Tibial nerve (tissue), 4 donors: ENCODE measurements around the gene SHISA6. TPM values are rescaled to one million over a fixed set of nuclear protein-coding genes. Genes with fewer than 3 reads are reported as not detected.

Source experiments
- DNase-seq, 2 donors: peaks; one replicate each; pipeline ENCODE4 v3.0.0-alpha.2; 2019; ENCODE audit warnings: low spot score in 2 of 2
- H3K27ac ChIP-seq, 4 donors: fragments of 200-600 bp; sonication (generic) in 3 of 4; one replicate each; pipeline ENCODE4 v1.5.1; 2017 to 2019; ENCODE audit warnings: mild to moderate bottlenecking in 1 of 4
- H3K27me3 ChIP-seq, 2 donors: fragments of 200-600 bp; sonication (generic) in 1 of 2; one replicate each; pipeline versions ENCODE4 v1.5.1 to v1.6.0; 2017 to 2019
- H3K36me3 ChIP-seq, 3 donors: fragments of 200-600 bp; sonication (generic); one replicate each; pipeline ENCODE4 v1.5.1; 2018 to 2019
- H3K4me1 ChIP-seq, 4 donors: fragments of 200-600 bp; sonication (generic) in 3 of 4; one replicate each; pipeline ENCODE4 v1.5.1; 2017 to 2019
- H3K4me3 ChIP-seq, 4 donors: fragments of 200-600 bp; sonication (generic) in 3 of 4; one replicate each; pipeline ENCODE4 v1.5.1; 2017 to 2019; ENCODE audit warnings: mild to moderate bottlenecking in 1 of 4, moderate library complexity in 1 of 4
- H3K9me3 ChIP-seq, 4 donors: fragments of 200-600 bp; sonication (generic) in 3 of 4; one replicate each; pipeline ENCODE4 v1.5.1; 2017 to 2019
- EP300 ChIP-seq, 2 donors: sonication (generic); formaldehyde crosslinking; IDR thresholded peaks; one replicate each; pipeline ENCODE4 v1.6.1; 2017; ENCODE audit warnings: antibody characterized with exemption in 2 of 2, mild to moderate bottlenecking in 1 of 2
- POLR2A ChIP-seq, 2 donors: fragments of 450-650 bp; IDR thresholded peaks; one replicate each; pipeline ENCODE4 v1.6.1; 2017; ENCODE audit warnings: antibody characterized with exemption in 2 of 2, mild to moderate bottlenecking in 2 of 2, moderate library complexity in 2 of 2
- WGBS, 2 donors: methylation state at CpG; one replicate each; pipeline ENCODE4 v1.1.5; 2018; 5-methylcytosine and 5-hydroxymethylcytosine counted together
- total RNA-seq, 4 donors: library from RNA; depleted of rRNA; stranded (reverse); fragments of >200 nt; gene quantifications; one replicate each; pipeline ENCODE4 v1.1.0, GENCODE V29; 2016
- TF ChIP-seq, protein P1 (sequence below), 5 experiments: fragments of 200-600 bp in 3 of 5; fragments of 450-650 bp in 2 of 5; sonication (generic) in 3 of 5; IDR thresholded peaks; one replicate each; pipeline ENCODE4 v1.5.1; 2016 to 2019; ENCODE audit warnings: antibody characterized with exemption in 5 of 5, mild to moderate bottlenecking in 3 of 5, moderate library complexity in 2 of 5

Gene SHISA6
- total RNA-seq, 4 donors from 2014 or later: 10.8 to 28.0 (median 21.9) TPM

DNA sequence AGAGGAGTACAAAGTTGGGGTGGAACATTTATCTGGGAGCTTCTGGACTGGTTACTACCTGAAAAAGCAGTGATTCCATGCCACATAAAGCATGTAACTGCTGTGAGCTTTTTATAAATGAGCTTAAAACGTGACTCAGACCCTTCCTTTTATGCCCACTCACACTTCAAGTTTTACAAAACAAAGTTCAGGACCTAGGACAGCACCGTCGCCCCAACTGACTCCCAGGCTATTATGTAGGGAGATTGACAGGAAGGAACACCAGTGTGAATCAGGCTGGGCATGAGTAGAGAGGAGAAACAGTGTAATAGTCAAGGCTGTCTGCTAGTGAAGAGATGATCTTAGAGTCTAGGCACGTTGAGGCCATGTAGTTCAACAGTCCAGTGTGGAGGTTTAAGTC is 265.6 kb downstream of the SHISA6 start:
- 3 to 8% methylated on average over 4 of the region's 4 CpGs for WGBS, 2 donors
- TF ChIP-seq, protein P1, sequence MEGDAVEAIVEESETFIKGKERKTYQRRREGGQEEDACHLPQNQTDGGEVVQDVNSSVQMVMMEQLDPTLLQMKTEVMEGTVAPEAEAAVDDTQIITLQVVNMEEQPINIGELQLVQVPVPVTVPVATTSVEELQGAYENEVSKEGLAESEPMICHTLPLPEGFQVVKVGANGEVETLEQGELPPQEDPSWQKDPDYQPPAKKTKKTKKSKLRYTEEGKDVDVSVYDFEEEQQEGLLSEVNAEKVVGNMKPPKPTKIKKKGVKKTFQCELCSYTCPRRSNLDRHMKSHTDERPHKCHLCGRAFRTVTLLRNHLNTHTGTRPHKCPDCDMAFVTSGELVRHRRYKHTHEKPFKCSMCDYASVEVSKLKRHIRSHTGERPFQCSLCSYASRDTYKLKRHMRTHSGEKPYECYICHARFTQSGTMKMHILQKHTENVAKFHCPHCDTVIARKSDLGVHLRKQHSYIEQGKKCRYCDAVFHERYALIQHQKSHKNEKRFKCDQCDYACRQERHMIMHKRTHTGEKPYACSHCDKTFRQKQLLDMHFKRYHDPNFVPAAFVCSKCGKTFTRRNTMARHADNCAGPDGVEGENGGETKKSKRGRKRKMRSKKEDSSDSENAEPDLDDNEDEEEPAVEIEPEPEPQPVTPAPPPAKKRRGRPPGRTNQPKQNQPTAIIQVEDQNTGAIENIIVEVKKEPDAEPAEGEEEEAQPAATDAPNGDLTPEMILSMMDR (IDR thresholded peaks at IDR 0.05): no peak
- TF ChIP-seq EP300 (IDR thresholded peaks at IDR 0.05): no peak
- no peak for TF ChIP-seq POLR2A (IDR thresholded peaks at IDR 0.05)
- H3K9me3 ChIP-seq: no peaks in the 10 kb centered on the region
- H3K27me3 ChIP-seq: no peaks in the 10 kb centered on the region
- no peak overlapping the region for H3K27ac ChIP-seq
- H3K36me3 ChIP-seq: no peaks in the 10 kb centered on the region
- no peak for DNase-seq
- no peak overlapping the region for H3K4me3 ChIP-seq
- no peaks in the 10 kb centered on the region for H3K4me1 ChIP-seq

DNA sequence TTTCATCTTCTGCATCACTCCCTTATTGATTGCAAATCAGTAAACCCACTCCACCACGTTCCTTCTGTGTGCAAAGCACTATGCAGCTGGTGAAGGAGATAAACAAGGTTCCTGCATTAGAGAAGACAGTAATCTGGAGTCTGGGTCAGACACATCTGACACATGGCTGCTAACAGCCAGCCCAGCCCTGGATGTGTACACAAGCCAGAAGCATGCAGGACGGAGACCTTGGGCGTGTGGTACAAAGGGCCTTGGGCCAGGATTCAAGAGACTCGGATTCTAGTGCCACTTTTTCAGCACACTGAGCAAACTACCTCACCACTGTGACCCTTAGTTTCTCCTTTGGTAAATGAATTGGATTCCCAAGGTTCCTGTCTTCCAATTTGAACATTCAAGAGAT is 270.7 kb downstream of the SHISA6 start:
- H3K27me3 ChIP-seq: no peaks in the 10 kb centered on the region
- H3K9me3 ChIP-seq: no peaks in the 10 kb centered on the region
- no peak overlapping the region for H3K4me3 ChIP-seq
- 62 to 65% methylated on average over 4 of the region's 4 CpGs for WGBS, 2 donors
- DNase-seq: no peak
- H3K27ac ChIP-seq: no peak overlapping the region
- H3K4me1 ChIP-seq: no peaks in the 10 kb centered on the region
- TF ChIP-seq POLR2A (IDR thresholded peaks at IDR 0.05): no peak
- no peak for TF ChIP-seq EP300 (IDR thresholded peaks at IDR 0.05)
- TF ChIP-seq, protein P1 (IDR thresholded peaks at IDR 0.05): no peak
- H3K36me3 ChIP-seq: no peaks in the 10 kb centered on the region

DNA sequence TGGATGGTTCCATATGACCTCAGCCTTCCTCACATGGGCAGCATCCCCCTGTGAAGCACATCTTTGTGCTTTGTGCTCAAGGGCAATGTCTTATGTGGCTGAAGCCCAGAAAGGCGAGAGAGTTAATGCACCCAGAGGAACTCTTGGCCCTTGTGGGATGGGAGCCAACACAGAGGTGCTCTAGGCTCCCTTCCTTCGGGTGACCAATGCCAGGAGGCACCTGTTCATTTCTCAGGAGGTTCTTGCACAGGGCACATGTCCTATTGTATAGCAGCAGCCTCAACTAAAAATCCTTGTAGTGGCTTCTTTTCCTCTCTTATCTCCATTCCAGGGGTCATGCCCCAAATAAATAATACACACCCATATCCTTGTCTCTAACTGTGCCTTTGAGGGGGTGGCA is 273.6 kb downstream of the SHISA6 start:
- TF ChIP-seq POLR2A (IDR thresholded peaks at IDR 0.05): no peak
- no peak for DNase-seq
- Histone ChIP-seq H3K27me3 (no peaks in the 10 kb centered on the region), H3K27ac (no peak overlapping the region), H3K4me1 (no peaks in the 10 kb centered on the region), H3K36me3 (no peaks in the 10 kb centered on the region), H3K9me3 (no peaks in the 10 kb centered on the region), H3K4me3 (no peak overlapping the region)
- WGBS, 2 donors: 73 to 88% methylated on average over 2 of the region's 2 CpGs

DNA sequence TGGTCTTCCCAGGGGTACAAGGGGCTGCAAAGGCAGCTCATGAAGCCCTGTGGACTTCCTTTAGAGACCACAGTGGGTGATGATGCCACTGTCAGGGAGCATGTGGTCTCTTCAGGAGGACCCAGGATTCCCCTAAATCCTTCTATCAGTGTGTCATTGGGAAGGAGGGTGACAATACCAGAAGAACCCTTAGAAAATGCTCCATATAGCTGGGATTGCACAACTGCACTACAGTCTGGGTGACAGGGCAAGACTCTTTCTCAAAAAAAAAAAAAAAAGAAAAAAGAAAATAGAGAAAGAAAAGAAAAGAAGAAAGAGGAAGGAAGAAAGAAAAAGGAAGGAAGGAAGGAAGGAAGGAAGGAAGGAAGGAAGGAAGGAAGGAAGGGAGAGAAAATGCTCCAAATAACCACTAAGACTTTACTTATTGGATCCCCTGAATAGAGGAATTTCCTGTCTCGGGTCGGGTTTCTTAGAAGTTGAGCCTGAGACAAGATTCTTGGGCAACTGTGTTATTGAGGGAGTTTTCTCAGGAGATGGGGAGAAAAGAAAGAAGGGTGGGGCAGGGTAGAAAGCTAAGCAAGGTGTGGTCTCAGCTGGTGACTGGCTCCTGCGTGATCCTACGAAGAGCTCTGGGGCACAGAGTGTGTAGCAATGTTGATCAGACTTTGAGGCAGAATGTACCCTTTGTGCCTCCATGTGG is 274.1 kb downstream of the SHISA6 start:
- 61 to 73% methylated on average over 4 of the region's 4 CpGs for WGBS, 2 donors
- no peaks in the 10 kb centered on the region for H3K4me1 ChIP-seq
- no peak overlapping the region for H3K27ac ChIP-seq
- no peaks in the 10 kb centered on the region for H3K9me3 ChIP-seq
- no peak for DNase-seq
- TF ChIP-seq, protein P1 (IDR thresholded peaks at IDR 0.05): no peak
- TF ChIP-seq POLR2A (IDR thresholded peaks at IDR 0.05): no peak
- TF ChIP-seq EP300 (IDR thresholded peaks at IDR 0.05): no peak
- H3K36me3 ChIP-seq: no peaks in the 10 kb centered on the region
- H3K4me3 ChIP-seq: no peak overlapping the region
- H3K27me3 ChIP-seq: no peaks in the 10 kb centered on the region

DNA sequence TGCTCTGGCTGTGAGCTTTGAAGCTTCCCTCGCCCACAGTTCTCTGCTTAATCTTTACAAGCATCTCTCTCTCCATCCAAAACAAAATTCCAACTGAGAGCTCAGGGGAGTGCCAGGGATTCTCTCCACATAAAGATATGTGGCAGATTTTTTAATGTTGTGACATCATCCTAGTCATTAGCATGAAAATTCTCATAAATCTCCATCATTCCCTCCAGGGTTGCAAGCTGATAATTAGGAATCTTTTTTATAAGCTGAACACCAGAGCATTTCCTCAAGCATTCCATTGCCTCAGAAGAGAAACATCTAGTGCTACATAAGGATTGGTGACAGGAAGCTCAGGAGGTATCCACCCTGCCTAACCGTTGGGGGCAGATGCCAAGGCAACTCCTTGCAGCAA is 274.9 kb downstream of the SHISA6 start:
- no peaks in the 10 kb centered on the region for H3K9me3 ChIP-seq
- H3K27ac ChIP-seq: no peak overlapping the region
- TF ChIP-seq, protein P1 (IDR thresholded peaks at IDR 0.05): no peak
- TF ChIP-seq EP300 (IDR thresholded peaks at IDR 0.05): no peak
- no peak for TF ChIP-seq POLR2A (IDR thresholded peaks at IDR 0.05)
- no peak for DNase-seq
- H3K4me3 ChIP-seq: no peak overlapping the region
- no peaks in the 10 kb centered on the region for H3K27me3 ChIP-seq
- H3K4me1 ChIP-seq: no peaks in the 10 kb centered on the region
- 67 to 70% methylated on average over 2 of the region's 2 CpGs for WGBS, 2 donors
- H3K36me3 ChIP-seq: no peaks in the 10 kb centered on the region
